Activated CD4-positive, alpha-beta T cell treated with anti-CD3 and anti-CD28 coated beads, Interleukin-10, Interleukin-2, amounts not matched to agents 100 ng/mL and 50 ng/mL, durations not matched to agents 16 hours and 8 hours (primary cell): Measurements from ENCODE around the gene MAN2A2.
"Not testable (repeated sequence)": the region's sequence is repeated elsewhere in the genome, so short reads cannot be mapped to it uniquely, and the experiment has no call there.

Experiments
- DNase-seq: peaks from one replicate; pipeline ENCODE4 v3.0.0-alpha.2; 2020

MAN2A2 gene

GRCh38 chr15:90905306-90906180 lies 2.4 kb downstream of the MAN2A2 start:
- DNase-seq: no peak

DNA sequence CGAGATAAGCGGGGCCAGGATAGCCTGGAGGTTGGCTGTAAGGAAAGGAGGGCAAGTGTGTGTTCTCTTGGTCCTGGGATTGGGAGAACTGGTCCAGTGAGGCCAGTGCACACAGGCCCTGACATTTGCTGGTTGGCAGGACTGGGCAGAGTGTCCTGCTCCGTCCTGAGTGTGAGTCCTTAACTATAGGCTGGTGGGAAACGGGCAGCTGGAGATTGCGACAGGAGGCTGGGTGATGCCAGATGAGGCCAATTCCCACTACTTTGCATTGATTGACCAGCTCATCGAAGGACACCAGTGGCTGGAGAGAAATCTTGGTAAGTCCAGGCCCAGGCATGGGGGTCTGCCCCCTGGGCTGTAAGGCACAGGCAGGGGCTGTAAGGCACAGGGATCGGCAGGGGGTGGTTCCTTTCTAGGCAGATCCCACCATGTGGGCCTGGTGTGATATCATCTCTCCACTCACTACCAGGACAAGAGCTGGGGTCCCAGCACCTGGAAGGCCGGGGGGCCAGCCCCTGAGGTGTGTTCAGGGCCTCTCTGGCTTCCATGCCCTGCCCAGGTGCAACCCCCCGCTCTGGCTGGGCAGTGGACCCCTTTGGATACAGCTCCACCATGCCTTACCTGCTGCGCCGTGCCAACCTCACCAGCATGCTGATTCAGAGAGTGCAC lies 3.2 kb downstream of the MAN2A2 start:
- no peak for DNase-seq

- no peak for DNase-seq
Measured at GRCh38 chr15:90907051-90907660, 4.1 kb downstream of the MAN2A2 start.

GRCh38 chr15:90907838-90908507 lies 4.9 kb downstream of the MAN2A2 start:
- no peak for DNase-seq

DNA sequence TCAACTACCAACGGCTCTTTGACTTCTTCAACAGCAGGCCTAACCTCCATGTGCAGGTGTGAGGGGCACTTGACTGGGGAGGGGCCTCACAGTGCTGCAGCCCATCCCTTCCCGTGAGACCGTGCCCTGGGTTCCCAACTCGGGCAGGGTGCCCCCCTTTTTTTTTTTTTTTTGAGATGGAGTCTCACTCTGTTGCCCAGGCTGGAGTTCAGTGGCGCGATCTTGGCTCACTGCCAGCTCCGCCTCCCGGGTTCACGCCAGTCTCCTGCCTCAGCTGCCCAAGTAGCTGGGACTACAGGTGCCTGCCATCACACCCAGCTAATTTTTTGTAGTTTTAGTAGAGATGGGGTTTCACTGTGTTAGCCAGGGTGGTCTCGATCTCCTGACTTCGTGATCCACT lies 6.3 kb downstream of the MAN2A2 start:
- not testable (repeated sequence) for DNase-seq

DNA sequence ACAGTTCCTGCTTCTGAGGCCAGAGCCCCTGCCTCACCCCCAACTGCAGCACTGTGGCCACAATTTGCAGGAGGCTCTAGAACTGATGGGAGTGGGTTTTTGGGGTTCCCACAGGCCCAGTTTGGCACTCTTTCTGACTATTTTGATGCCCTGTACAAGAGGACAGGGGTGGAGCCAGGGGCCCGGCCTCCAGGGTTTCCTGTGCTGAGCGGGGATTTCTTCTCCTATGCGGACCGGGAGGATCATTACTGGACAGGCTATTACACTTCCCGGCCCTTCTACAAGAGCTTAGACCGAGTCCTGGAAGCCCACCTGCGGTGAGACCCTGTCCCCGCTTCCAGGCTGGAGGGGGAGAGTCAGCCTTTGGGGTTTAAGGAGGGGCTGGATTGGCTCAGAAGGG lies 6.9 kb downstream of the MAN2A2 start:
- no peak for DNase-seq

- no peak for DNase-seq
Measured at GRCh38 chr15:90910441-90911301, 7.6 kb downstream of the MAN2A2 start.

DNA sequence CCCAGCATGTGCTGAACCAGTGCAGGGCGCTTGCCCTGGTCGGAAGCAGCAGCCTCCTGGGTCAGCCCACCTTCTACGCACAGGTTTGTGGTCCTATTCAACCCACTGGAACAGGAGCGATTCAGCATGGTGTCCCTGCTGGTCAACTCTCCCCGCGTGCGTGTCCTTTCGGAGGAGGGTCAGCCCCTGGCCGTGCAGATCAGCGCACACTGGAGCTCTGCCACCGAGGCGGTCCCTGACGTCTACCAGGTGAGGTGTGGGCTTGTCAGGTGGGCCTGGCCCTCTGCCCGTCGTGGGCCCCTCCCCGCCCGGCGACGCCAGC lies 8.2 kb downstream of the MAN2A2 start:
- DNase-seq: no peak

DNA sequence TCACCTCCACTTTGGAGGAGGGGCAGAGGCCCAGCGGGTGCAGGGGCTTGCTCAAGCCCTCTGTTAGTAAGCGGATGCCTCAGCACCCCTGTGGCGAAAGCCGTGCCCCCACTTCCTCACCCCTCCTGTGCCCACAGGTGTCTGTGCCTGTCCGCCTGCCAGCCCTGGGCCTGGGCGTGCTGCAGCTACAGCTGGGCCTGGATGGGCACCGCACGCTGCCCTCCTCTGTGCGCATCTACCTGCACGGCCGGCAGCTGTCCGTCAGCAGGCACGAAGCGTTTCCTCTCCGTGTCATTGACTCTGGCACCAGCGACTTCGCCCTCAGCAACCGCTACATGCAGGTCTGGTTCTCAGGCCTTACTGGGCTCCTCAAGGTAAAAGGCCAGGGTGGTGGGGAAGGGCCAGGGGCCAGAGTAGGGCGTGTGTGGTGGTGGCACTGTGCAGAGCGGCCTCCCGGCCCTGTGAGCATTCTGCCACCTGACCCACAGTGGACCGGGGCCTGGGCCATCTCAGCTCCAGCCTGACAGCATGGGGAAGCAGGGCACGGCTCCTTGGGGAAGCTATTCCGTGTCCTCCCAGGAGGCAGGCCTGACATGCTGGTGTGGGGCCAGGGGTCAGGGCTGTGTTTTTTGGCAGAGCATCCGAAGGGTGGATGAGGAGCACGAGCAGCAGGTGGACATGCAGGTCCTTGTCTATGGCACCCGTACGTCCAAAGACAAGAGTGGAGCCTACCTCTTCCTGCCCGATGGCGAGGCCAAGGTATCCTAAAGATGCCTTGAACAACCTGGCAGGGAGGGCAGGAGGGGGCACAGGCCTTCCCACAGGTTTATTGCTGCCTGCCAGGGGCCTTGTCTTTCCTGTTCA lies 9.0 kb downstream of the MAN2A2 start:
- no peak for DNase-seq

DNA sequence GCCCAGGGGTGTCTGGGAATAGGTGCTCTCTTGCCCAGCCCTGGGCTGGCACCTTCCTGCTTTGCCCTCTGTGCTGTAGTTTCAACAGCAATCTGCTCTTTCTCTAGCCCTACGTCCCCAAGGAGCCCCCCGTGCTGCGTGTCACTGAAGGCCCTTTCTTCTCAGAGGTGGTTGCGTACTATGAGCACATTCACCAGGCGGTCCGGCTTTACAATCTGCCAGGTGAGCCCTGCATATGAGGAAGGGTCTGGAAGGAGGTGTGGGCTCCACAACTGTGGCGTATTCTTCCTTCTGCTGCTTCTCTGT lies 9.6 kb downstream of the MAN2A2 start:
- DNase-seq: no peak

DNA sequence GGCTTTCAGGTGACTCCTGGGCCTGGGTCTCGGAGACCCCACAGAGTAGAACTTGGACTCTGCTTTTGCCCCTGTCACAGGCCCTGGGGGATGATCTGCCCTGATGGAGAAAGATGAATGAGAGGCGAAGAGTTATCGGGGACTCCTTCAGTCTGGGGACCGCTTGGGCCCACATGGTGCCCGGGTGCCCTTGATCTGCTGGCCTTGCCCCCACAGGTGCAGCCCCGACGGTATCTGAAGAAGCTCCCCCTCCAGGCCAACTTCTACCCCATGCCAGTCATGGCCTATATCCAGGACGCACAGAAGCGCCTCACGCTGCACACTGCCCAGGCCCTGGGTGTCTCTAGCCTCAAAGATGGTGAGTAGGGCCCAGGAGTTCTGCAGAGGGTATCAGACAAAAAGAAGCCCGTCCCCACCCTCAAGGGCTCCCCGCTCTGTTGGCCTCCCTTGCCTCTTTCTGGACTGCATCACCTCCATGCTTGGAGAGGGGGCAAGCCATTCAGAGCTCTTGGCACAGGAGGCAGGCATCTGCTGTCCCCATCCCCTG lies 10.4 kb downstream of the MAN2A2 start:
- no peak for DNase-seq

DNA sequence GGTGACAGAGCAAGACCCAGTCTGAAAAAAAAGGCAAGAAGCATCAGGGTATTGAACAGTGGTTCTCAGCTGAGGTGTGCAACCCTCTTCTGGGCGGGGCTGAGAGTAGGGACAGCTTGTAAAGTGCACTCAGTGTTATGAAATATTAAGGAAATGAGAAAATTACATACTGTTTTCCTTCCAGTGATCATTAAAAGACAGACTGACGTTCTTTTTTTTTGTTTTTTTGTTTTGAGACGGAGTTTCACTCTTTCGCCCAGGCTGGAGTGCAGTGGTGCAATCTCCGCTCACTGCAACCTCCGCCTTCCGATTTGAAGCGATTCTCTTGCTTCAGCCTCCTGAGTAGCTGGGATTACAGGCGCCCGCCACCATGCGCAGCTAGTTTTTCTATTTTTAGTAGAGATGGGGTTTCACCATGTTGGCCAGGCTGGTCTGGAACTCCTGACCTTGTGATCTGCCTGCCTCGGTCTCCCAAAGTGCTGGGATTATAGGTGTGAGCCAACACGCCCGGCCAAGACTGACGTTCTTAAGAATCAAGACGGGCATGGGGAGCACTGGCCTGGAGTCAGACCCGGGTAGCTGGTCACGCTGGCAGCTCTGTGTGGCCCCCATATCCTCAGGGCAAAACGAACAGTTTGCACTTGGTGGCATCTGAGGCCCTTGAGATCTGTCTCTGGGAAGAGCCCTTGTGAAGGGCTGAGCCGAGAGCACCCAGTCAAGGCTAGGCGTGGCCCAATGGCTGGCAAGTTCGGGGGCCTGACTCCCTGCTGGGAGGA lies 11.4 kb downstream of the MAN2A2 start:
- DNase-seq: no peak

DNA sequence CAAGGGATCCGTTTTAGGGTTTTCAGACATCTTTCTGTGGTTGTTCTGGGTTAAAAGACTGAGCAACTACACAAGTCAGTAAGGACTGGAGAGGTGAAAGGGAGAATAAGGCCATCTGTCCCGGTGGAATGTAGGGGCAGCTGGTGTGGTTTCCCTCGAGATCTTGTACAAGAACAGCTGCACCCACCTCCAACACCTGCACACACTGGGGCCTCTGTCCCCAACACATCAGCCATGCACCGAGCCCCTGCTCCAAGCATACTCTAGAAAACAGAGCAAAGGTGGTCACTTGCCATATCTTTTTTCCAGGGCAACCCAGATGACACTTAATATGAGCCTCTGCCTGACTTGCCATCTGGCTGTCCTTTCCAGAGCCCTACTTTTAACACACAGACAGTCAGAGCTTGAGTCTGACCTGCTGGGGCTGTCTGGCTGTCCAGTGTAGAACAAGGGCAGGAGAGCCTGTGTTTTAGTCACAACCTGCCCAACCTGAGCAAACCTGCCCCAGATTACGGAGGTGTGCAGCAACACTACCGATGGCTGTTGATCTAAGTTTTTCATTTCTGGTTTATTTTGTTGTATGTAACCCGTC lies 12.2 kb downstream of the MAN2A2 start:
- DNase-seq: no peak

- DNase-seq: no peak
Measured at GRCh38 chr15:90915808-90916440, 12.8 kb downstream of the MAN2A2 start.

DNA sequence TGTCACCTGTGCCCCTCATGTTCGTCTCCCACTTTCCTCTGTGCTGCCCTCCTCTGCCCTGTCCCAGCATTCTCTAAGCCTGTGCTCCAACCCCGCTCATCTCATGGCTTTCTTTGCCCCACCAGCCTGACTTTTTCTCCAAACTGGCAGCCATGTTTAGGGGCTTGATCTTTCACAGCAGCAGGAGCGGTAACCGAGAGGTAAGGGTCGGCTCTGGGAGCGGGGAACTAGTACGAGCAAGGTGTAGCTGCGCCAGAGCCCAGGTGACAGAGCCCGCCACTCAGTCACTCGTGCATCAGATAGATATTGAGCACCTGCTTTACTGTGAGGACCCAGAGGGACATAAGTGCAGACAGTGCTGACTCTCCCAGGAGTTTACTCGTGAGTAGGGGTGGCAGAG lies 13.4 kb downstream of the MAN2A2 start:
- DNase-seq: no peak

DNA sequence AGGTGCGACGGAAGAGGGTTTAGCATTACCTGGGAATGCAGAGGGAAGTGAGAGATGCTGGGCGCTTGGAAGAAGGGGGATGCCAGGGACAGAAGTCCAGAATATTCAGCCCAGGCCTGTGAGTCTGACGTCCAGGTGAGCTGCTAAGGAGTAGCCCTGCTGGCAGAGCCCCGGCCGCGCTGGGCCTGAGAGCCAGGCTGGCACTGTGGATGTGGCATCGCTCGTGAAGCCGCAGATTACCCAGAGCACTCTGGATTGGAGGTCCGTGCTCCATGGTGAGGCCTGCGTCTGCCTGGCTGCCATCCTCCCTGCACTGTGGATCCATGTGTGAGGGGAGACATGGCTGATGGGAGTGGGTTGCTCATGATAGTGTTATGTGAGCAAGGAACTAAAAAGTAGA lies 14.5 kb downstream of the MAN2A2 start:
- DNase-seq: no peak

- no peak for DNase-seq
Measured at GRCh38 chr15:90918034-90918788, 15.1 kb downstream of the MAN2A2 start.

- no peak for DNase-seq
Measured at GRCh38 chr15:90918835-90919234, 15.7 kb downstream of the MAN2A2 start.

DNA sequence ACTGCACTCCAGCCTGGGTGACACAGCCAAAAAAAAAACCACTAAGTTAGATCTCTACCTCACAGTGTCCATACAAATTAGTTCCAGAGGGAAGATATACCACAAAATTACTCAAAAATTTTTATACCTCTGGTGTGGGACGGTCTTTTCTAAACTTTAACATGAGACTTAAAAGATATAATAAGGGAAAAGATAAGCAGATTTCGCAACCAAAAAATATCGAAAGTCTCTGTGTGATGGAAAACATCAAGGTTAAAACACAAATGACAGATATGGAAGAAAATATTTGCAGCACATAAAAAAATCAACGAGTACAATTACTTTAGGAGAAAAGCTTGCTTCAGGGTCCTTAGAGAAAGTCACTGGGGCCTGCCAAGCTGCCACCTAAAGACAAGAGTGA lies 18.8 kb downstream of the MAN2A2 start:
- no peak for DNase-seq
